ENCODE data around the gene MAX. TPM values are rescaled to one million over a fixed set of nuclear protein-coding genes. Genes with fewer than 3 reads are reported as not detected.

Gene MAX
- total and polyA plus RNA-seq, 9 of the 15 experiments (the other 6 are each of a cell fraction or from before 2014, with no cell fraction given): 15.4 to 96.5 (median 51.6) TPM

- TF ChIP-seq RAD21 (CRISPR knock-in tag; conservative IDR thresholded peaks at IDR 0.05 in 1 of 2, IDR thresholded peaks at IDR 0.05 in 1 of 2) (no peak), ZNF639 (CRISPR knock-in tag; conservative IDR thresholded peaks at IDR 0.05 in 1 of 2, IDR thresholded peaks at IDR 0.05 in 1 of 2) (peak in 1 of 2 experiments; percentile 84; a peak in 2 of 4 replicates), MXD1 (CRISPR knock-in tag; IDR thresholded peaks at IDR 0.05; ENCODE audit: borderline replicate concordance, poor library complexity, severe bottlenecking) (peak; percentile 24), HMBOX1 (IDR thresholded peaks at IDR 0.05) (no peak; the same call in 1 of the 2 replicates), NELFE (IDR thresholded peaks at IDR 0.05; ENCODE audit: insufficient read depth, insufficient read length) (no peak), CBX5 (IDR thresholded peaks at IDR 0.05; ENCODE audit: borderline replicate concordance, low read depth) (no peak), ZNF77 (CRISPR knock-in tag; IDR thresholded peaks at IDR 0.05) (no peak), ETV1 (tag; conservative IDR thresholded peaks at IDR 0.05; ENCODE audit: low read depth) (no peak), TCF15 (CRISPR knock-in tag; IDR thresholded peaks at IDR 0.05) (no peak), ZNF146 (CRISPR knock-in tag; IDR thresholded peaks at IDR 0.05; ENCODE audit: unreplicated experiment) (no peak), POLR3A (IDR thresholded peaks at IDR 0.05; ENCODE audit: borderline replicate concordance, extremely low read depth, insufficient read depth, insufficient read length) (no peak), BACH1 (tag; IDR thresholded peaks at IDR 0.05) (peak; percentile 42; the same call in 1 of the 2 replicates), NR1H2 (CRISPR knock-in tag; IDR thresholded peaks at IDR 0.05) (no peak), CAMTA2 (CRISPR knock-in tag; conservative IDR thresholded peaks at IDR 0.05) (no peak), YY1 (IDR thresholded peaks at IDR 0.05; ENCODE audit: borderline replicate concordance in 1 of 3, control insufficient read depth in 1 of 3, extremely low read depth in 1 of 3, insufficient read depth in 3 of 3, insufficient read length in 1 of 3, insufficient replicate concordance in 2 of 3, low read depth in 1 of 3, low read length in 2 of 3) (no peak), ARHGAP35 (IDR thresholded peaks at IDR 0.05; ENCODE audit: partially characterized antibody) (no peak), ZMIZ1 (IDR thresholded peaks at IDR 0.05; ENCODE audit: low read depth in 2 of 2, low read length in 2 of 2) (no peak), ZNF79 (CRISPR knock-in tag; IDR thresholded peaks at IDR 0.05; ENCODE audit: low read depth) (no peak), MED1 (CRISPR knock-in tag; IDR thresholded peaks at IDR 0.05; ENCODE audit: borderline replicate concordance) (no peak)
These were observed at the start of gene MAX (continued) for GRCh38 chr14:65102441-65103149.

Data from K562 (cell line).